ENCODE measurements around the gene TAL1. TPM values are rescaled to one million over a fixed set of nuclear protein-coding genes. Genes with fewer than 3 reads are reported as not detected.
"Not testable (repeated sequence)": the region's sequence is repeated elsewhere in the genome, so short reads cannot be mapped to it uniquely, and the experiment has no call there.

The TAL1 gene
- total and polyA plus RNA-seq, 3 donors from 2014 or later: 1.7 to 3.5 (median 2.3) TPM

GRCh38 chr1:47201179-47201578 lies 30.8 kb downstream of the TAL1 start:
- Histone ChIP-seq H3K9me3 (no peaks in the 10 kb centered on the region), H3K4me1 (no peaks in the 10 kb centered on the region), H3K27me3 (no peaks in the 10 kb centered on the region), H3K4me3 (no peak overlapping the region), H3K36me3 (ENCODE audit: low read depth, missing control alignments) (no peaks in the 10 kb centered on the region), H3K27ac (no peak overlapping the region)
- no peak for DNase-seq
- intact Hi-C loops (cut with DNase I; ENCODE audit: low total_unique reads): no loop called here
- TF ChIP-seq POLR2A (IDR thresholded peaks at IDR 0.05): no peak
- TF ChIP-seq, protein P1, sequence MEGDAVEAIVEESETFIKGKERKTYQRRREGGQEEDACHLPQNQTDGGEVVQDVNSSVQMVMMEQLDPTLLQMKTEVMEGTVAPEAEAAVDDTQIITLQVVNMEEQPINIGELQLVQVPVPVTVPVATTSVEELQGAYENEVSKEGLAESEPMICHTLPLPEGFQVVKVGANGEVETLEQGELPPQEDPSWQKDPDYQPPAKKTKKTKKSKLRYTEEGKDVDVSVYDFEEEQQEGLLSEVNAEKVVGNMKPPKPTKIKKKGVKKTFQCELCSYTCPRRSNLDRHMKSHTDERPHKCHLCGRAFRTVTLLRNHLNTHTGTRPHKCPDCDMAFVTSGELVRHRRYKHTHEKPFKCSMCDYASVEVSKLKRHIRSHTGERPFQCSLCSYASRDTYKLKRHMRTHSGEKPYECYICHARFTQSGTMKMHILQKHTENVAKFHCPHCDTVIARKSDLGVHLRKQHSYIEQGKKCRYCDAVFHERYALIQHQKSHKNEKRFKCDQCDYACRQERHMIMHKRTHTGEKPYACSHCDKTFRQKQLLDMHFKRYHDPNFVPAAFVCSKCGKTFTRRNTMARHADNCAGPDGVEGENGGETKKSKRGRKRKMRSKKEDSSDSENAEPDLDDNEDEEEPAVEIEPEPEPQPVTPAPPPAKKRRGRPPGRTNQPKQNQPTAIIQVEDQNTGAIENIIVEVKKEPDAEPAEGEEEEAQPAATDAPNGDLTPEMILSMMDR (IDR thresholded peaks at IDR 0.05): no peak
- 34 to 43% methylated on average over 4 of the region's 4 CpGs for WGBS, 2 donors

- no peaks in the 10 kb centered on the region for H3K27me3 ChIP-seq
- no peaks in the 10 kb centered on the region for H3K9me3 ChIP-seq
- H3K4me1 ChIP-seq: no peaks in the 10 kb centered on the region
- no peaks in the 10 kb centered on the region for H3K36me3 ChIP-seq (ENCODE audit: low read depth, missing control alignments)
- H3K4me3 ChIP-seq: no peak overlapping the region
- intact Hi-C loops (cut with DNase I; ENCODE audit: low total_unique reads): no loop called here
- WGBS, 2 donors: 87 to 89% methylated on average over 4 of the region's 4 CpGs
- TF ChIP-seq, protein P1 (IDR thresholded peaks at IDR 0.05): no peak
- TF ChIP-seq POLR2A (IDR thresholded peaks at IDR 0.05): no peak
- no peak for DNase-seq
- no peak overlapping the region for H3K27ac ChIP-seq
These were observed 33.8 kb downstream of the TAL1 start for GRCh38 chr1:47198214-47198613.

DNA sequence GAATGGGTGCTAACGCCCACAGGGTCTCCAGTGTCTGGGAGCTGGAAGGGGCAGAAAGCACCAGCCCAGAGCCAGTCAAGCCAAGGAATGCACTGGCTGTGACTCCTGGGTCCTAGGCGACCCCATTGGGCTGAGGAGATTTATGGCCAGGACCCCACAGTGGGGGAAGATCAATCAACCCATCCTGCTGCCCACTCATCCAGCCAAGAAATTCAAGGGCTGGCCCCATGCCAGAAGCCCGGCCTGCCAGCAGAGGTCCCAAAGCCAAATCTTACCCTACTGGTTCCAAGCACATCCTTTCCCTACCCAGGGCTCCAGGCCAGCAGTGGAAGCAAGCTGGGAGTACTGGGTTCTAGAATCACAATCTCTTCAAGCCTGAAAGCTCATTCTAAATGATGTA lies 35.4 kb downstream of the TAL1 start:
- DNase-seq: no peak
- no peaks in the 10 kb centered on the region for H3K9me3 ChIP-seq
- no peak overlapping the region for H3K27ac ChIP-seq
- H3K27me3 ChIP-seq: no peaks in the 10 kb centered on the region
- H3K36me3 ChIP-seq (ENCODE audit: low read depth, missing control alignments): no peaks in the 10 kb centered on the region
- intact Hi-C loops (cut with DNase I; ENCODE audit: low total_unique reads): no loop called here
- no peak overlapping the region for H3K4me3 ChIP-seq
- 42 to 82% methylated on average over 2 to 3 of the region's 3 CpGs for WGBS, 2 donors
- no peak for TF ChIP-seq POLR2A (IDR thresholded peaks at IDR 0.05)
- TF ChIP-seq, protein P1 (IDR thresholded peaks at IDR 0.05): no peak
- no peaks in the 10 kb centered on the region for H3K4me1 ChIP-seq

DNA sequence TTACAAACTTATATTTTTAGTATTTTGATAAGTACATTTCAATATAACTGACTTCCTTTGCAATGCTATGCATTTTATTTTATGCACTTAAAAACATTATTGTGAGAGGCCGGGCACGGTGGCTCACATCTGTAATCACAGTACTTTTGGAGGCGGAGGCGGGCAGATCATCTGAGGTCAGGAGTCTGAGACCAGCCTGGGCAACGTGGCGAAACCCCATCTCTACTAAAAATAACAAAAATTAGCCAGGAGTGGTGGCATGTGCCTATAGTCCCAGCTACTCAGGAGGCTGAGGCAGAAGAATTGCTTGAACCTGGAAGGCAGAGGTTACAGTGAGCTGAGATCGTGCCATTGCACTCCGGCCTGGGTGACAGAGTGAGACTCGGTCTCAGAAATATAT lies 36.0 kb downstream of the TAL1 start:
- H3K36me3 ChIP-seq (ENCODE audit: low read depth, missing control alignments); intact Hi-C loops (cut with DNase I; ENCODE audit: low total_unique reads); H3K4me1 ChIP-seq; H3K9me3 ChIP-seq; H3K4me3 ChIP-seq; DNase-seq; H3K27me3 ChIP-seq; H3K27ac ChIP-seq: not testable (repeated sequence)
- 85 to 88% methylated on average over 9 of the region's 9 CpGs for WGBS, 2 donors

GRCh38 chr1:47194311-47194710 lies 37.7 kb downstream of the TAL1 start:
- H3K4me3 ChIP-seq: no peak overlapping the region
- H3K4me1 ChIP-seq: no peaks in the 10 kb centered on the region
- intact Hi-C loops (cut with DNase I; ENCODE audit: low total_unique reads): no loop called here
- no peak overlapping the region for H3K27ac ChIP-seq
- no peaks in the 10 kb centered on the region for H3K9me3 ChIP-seq
- H3K27me3 ChIP-seq: no peaks in the 10 kb centered on the region
- no peak for DNase-seq
- TF ChIP-seq POLR2A (IDR thresholded peaks at IDR 0.05): no peak
- TF ChIP-seq, protein P1 (IDR thresholded peaks at IDR 0.05): no peak
- no peaks in the 10 kb centered on the region for H3K36me3 ChIP-seq (ENCODE audit: low read depth, missing control alignments)

GRCh38 chr1:47193496-47193895 lies 38.5 kb downstream of the TAL1 start:
- intact Hi-C loops (cut with DNase I; ENCODE audit: low total_unique reads); H3K4me1 ChIP-seq; H3K4me3 ChIP-seq; H3K9me3 ChIP-seq; H3K27me3 ChIP-seq; H3K27ac ChIP-seq; H3K36me3 ChIP-seq (ENCODE audit: low read depth, missing control alignments): not testable (repeated sequence)
- WGBS, 2 donors: 82 to 88% methylated on average over 10 of the region's 10 CpGs
- peak; percentile 2 for DNase-seq
